ENCODE data around the gene VPS8.
A peak's percentile ranks its signal among the peaks of the same experiment; 100 is the strongest.

Gene VPS8

GRCh38 chr3:185075547-185075946, 263.6 kb downstream of the VPS8 start:
- in situ Hi-C loops (cut with HindIII; ENCODE audit: low pct_unique_long_range_greater_than_20kb, low sequenced_read_pairs): no loop called here

DNA sequence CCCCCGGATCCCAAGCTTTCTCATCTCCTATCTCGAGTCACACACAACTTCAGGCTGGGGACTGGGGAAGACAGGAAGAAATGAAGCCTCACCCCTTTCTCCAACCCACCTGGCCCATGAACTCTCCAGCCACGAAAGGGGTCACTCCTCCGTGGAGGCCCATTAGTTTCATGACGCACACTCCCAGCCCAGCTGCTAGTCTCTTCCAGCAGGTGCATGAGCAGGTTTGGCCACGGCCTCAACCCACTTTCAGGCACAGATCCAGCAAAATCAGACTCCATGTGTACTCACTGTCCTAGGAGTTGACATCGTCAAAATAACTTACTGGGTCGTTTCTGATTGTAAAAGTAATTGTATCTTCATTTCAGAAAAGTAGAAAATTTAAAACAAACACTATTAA, 264.3 kb downstream of the VPS8 start:
- in situ Hi-C loops (cut with HindIII; ENCODE audit: low pct_unique_long_range_greater_than_20kb, low sequenced_read_pairs): no loop called here
- DNase-seq (ENCODE audit: low read depth in 1 of 2, low spot score in 1 of 2): no peak
- TF ChIP-seq JUND (IDR thresholded peaks at IDR 0.05; ENCODE audit: low read depth): no peak

More at GRCh38 chr3:185075547-185075946, 263.6 kb downstream of the VPS8 start:
- no peak for TF ChIP-seq JUND (IDR thresholded peaks at IDR 0.05; ENCODE audit: low read depth)
- no peak for DNase-seq (ENCODE audit: low read depth in 1 of 2, low spot score in 1 of 2)

GRCh38 chr3:185079625-185080024, 267.7 kb downstream of the VPS8 start:
- no peak for DNase-seq (ENCODE audit: low read depth in 1 of 2, low spot score in 1 of 2)
- TF ChIP-seq JUND (IDR thresholded peaks at IDR 0.05; ENCODE audit: low read depth): no peak
- in situ Hi-C loops (cut with HindIII; ENCODE audit: low pct_unique_long_range_greater_than_20kb, low sequenced_read_pairs): no loop called here

- no peak for TF ChIP-seq JUND (IDR thresholded peaks at IDR 0.05; ENCODE audit: low read depth)
- in situ Hi-C loops (cut with HindIII; ENCODE audit: low pct_unique_long_range_greater_than_20kb, low sequenced_read_pairs): no loop called here
- DNase-seq (ENCODE audit: low read depth in 1 of 2, low spot score in 1 of 2): no peak
Observed at GRCh38 chr3:185081521-185081920, 269.6 kb downstream of the VPS8 start.

GRCh38 chr3:185082149-185082548, 270.2 kb downstream of the VPS8 start:
- TF ChIP-seq JUND (IDR thresholded peaks at IDR 0.05; ENCODE audit: low read depth): no peak
- no peak for DNase-seq (ENCODE audit: low read depth in 1 of 2, low spot score in 1 of 2)
- in situ Hi-C loops (cut with HindIII; ENCODE audit: low pct_unique_long_range_greater_than_20kb, low sequenced_read_pairs): no loop called here

DNA sequence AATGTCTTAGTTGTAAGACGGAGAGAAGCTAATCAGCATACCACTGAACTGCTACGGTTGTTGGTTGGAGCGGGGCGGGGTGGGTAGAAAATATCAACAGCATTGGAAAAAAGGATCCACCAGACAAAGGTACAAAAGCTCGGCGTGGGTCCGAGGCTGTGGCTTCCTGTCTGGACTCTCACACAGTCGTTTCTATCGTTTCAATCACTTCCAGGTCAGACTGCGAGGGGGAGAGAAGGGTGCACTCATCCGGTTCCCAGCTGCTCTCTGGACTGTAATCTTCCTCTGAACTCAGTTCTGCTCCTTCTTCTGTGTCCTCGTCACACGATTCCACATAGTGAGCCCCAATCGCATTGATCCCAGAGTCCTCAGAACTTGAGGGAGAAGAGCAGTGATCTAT, 270.9 kb downstream of the VPS8 start:
- in situ Hi-C loops (cut with HindIII; ENCODE audit: low pct_unique_long_range_greater_than_20kb, low sequenced_read_pairs): no loop called here
- DNase-seq (ENCODE audit: low read depth in 1 of 2, low spot score in 1 of 2): no peak
- no peak for TF ChIP-seq JUND (IDR thresholded peaks at IDR 0.05; ENCODE audit: low read depth)

GRCh38 chr3:185084402-185084801, 272.4 kb downstream of the VPS8 start:
- no peak for TF ChIP-seq JUND (IDR thresholded peaks at IDR 0.05; ENCODE audit: low read depth)
- DNase-seq (ENCODE audit: low read depth in 1 of 2, low spot score in 1 of 2): no peak
- in situ Hi-C loops (cut with HindIII; ENCODE audit: low pct_unique_long_range_greater_than_20kb, low sequenced_read_pairs): no loop called here

DNA sequence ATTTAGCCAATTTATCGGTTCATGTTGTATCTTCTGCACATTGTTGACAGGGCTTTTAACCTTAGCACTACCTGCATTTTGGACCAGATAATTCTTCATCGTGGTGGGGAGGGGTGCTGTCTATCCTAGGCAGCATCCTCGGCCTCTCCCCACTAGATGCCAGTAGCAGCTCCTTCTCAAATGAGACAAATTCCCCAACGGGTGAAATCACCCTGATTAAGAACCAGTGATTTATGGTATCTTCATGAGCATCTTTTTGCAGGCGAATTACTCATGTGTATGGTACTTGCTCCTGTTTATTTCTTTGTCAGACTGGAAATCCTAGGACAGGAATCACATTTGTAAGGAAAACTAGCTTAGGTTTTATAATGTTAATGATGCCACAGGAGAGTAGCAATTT, 272.9 kb downstream of the VPS8 start:
- peak in 1 of 2 experiments; percentile 69 for DNase-seq (ENCODE audit: low read depth in 1 of 2, low spot score in 1 of 2)
- no peak for TF ChIP-seq JUND (IDR thresholded peaks at IDR 0.05; ENCODE audit: low read depth)
- in situ Hi-C loops (cut with HindIII; ENCODE audit: low pct_unique_long_range_greater_than_20kb, low sequenced_read_pairs): no loop called here

DNA sequence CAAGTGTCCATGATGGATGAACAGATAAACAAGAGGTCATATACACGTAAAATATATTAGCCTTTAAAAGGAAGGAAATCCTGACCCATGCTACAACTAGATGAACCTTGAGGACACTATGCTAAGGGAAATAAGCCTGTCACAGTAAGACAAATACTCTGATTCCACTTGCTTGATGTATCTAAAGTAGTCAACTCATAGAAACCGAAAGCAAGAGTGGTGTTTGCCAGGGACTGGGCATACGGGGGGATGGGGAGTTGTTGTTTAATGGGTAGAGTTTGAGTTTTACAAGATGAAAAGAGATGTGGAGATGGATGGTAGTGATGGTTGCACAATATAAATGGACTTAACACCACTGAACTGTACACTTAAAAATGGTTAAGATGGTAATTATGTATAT, 275.5 kb downstream of the VPS8 start:
- in situ Hi-C loops (cut with HindIII; ENCODE audit: low pct_unique_long_range_greater_than_20kb, low sequenced_read_pairs): no loop called here
- DNase-seq (ENCODE audit: low read depth in 1 of 2, low spot score in 1 of 2): no peak
- no peak for TF ChIP-seq JUND (IDR thresholded peaks at IDR 0.05; ENCODE audit: low read depth)

- DNase-seq (ENCODE audit: low read depth in 1 of 2, low spot score in 1 of 2): no peak
- no peak for TF ChIP-seq JUND (IDR thresholded peaks at IDR 0.05; ENCODE audit: low read depth)
- in situ Hi-C loops (cut with HindIII; ENCODE audit: low pct_unique_long_range_greater_than_20kb, low sequenced_read_pairs): no loop called here
Observed at GRCh38 chr3:185089343-185089742, 277.4 kb downstream of the VPS8 start.

- in situ Hi-C loops (cut with HindIII; ENCODE audit: low pct_unique_long_range_greater_than_20kb, low sequenced_read_pairs): no loop called here
- DNase-seq (ENCODE audit: low read depth in 1 of 2, low spot score in 1 of 2): no peak
- TF ChIP-seq JUND (IDR thresholded peaks at IDR 0.05; ENCODE audit: low read depth): no peak
Observed at GRCh38 chr3:185089751-185090150, 277.8 kb downstream of the VPS8 start.

DNA sequence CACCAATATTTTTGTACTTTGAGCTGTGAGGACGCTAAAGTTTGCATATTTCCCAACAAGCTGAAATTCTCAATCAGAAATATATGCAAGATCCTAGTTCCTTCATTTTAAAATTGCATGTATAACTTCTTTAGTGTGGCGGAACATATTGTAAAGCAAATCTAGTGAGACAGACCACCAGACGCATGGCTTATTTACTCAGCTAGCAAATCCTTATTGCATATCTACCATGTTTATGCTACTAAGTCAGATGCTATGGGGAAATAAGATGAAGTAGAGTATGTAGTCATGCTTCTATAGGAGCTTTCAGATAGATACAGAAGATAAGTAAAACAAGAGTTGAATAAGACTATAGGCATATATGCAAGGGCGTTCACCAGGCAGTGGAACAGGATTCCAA, 278.8 kb downstream of the VPS8 start:
- in situ Hi-C loops (cut with HindIII; ENCODE audit: low pct_unique_long_range_greater_than_20kb, low sequenced_read_pairs): no loop called here
- no peak for TF ChIP-seq JUND (IDR thresholded peaks at IDR 0.05; ENCODE audit: low read depth)
- no peak for DNase-seq (ENCODE audit: low read depth in 1 of 2, low spot score in 1 of 2)

- in situ Hi-C loops (cut with HindIII; ENCODE audit: low pct_unique_long_range_greater_than_20kb, low sequenced_read_pairs): no loop called here
- TF ChIP-seq JUND (IDR thresholded peaks at IDR 0.05; ENCODE audit: low read depth): no peak
- DNase-seq (ENCODE audit: low read depth in 1 of 2, low spot score in 1 of 2): no peak
Observed at GRCh38 chr3:185093116-185093515, 281.1 kb downstream of the VPS8 start.

GRCh38 chr3:185094697-185095096, 282.7 kb downstream of the VPS8 start:
- in situ Hi-C loops (cut with HindIII; ENCODE audit: low pct_unique_long_range_greater_than_20kb, low sequenced_read_pairs): no loop called here
- no peak for TF ChIP-seq JUND (IDR thresholded peaks at IDR 0.05; ENCODE audit: low read depth)
- DNase-seq (ENCODE audit: low read depth in 1 of 2, low spot score in 1 of 2): no peak
